ENCODE measurements around the gene APRT. TPM values are rescaled to one million over a fixed set of nuclear protein-coding genes. Genes with fewer than 3 reads are reported as not detected.

Gene APRT
- total and polyA plus RNA-seq, 2 of the 4 experiments (the other 2 are of a cell fraction) = 40.5 to 157 TPM

- TF ChIP-seq CTCF (conservative IDR thresholded peaks at IDR 0.05; ENCODE audit: low read depth, low read length) = peak; percentile 53
- TF ChIP-seq MXI1 (IDR thresholded peaks at IDR 0.05; ENCODE audit: borderline replicate concordance, low read depth, low read length) = peak; percentile 85; the same call in 1 of the 2 replicates
- TF ChIP-seq FOS (IDR thresholded peaks at IDR 0.05; ENCODE audit: low read depth, low read length) = no peak
Observed at GRCh38 chr16:88811769-88812512, at the start of gene APRT (continued).

GRCh38 chr16:88861359-88861758 lies 49.6 kb upstream of the APRT start:
- Histone ChIP-seq H2AFZ (replicated peaks; ENCODE audit: low read length, poor library complexity) (no peak overlapping the region), H3K9me1 (ENCODE audit: insufficient read depth, low read length) (no peaks in the 10 kb centered on the region), H2BK120ac (ENCODE audit: low read depth, low read length) (no peak overlapping the region), H4K20me1 (ENCODE audit: insufficient read depth, low read length) (no peaks in the 10 kb centered on the region; the same call in 1 of the 2 replicates), H3K9ac (ENCODE audit: low read depth, low read length) (no peak overlapping the region), H3K4me1 (ENCODE audit: control insufficient read depth, insufficient read depth, low read length) (peaks cover 3% of the 10 kb centered on the region; the same call in 1 of the 2 replicates), H3K4ac (ENCODE audit: low read depth, low read length) (no peak overlapping the region), H2BK20ac (ENCODE audit: low read depth, low read length) (no peak overlapping the region), H3K27ac (ENCODE audit: insufficient read depth, low read length) (no peak overlapping the region), H3K18ac (ENCODE audit: low read depth, low read length) (no peak overlapping the region), H2AK5ac (ENCODE audit: low read depth, low read length) (no peak overlapping the region), H3K36me3 (ENCODE audit: control insufficient read depth, insufficient read depth, low read length) (peaks cover 25% of the 10 kb centered on the region), H2BK15ac (ENCODE audit: low read depth, low read length) (no peak overlapping the region), H3K9me3 (ENCODE audit: control insufficient read depth, insufficient read depth, low read length) (no peaks in the 10 kb centered on the region), H2AK9ac (replicated peaks; ENCODE audit: low read depth, low read length, poor library complexity) (no peak overlapping the region), H3K23ac (ENCODE audit: low read depth, low read length) (no peak overlapping the region), H4K91ac (ENCODE audit: insufficient read depth, low read depth, low read length) (no peak overlapping the region), H2BK5ac (ENCODE audit: low read depth, low read length, poor library complexity, severe bottlenecking) (no peak overlapping the region), H3K79me1 (ENCODE audit: low read depth in 1 of 2, low read length in 2 of 2) (peaks cover 2 to 20% of the 10 kb centered on the region in 2 experiments; a peak in 3 of 4 replicates), H3K27me3 (ENCODE audit: control insufficient read depth, insufficient read depth, low read length) (no peaks in the 10 kb centered on the region), H3K56ac (ENCODE audit: extremely low read depth, insufficient read depth, low read length) (no peak overlapping the region), H4K8ac (ENCODE audit: low read depth in 2 of 2, low read length in 2 of 2) (no peak overlapping the region), H3K4me2 (ENCODE audit: low read depth, low read length) (no peak overlapping the region), H4K5ac (ENCODE audit: low read depth, low read length) (no peak overlapping the region), H3K4me3 (ENCODE audit: insufficient read depth, low read depth, low read length) (no peak overlapping the region), H3K14ac (replicated peaks; ENCODE audit: low read depth, low read length) (no peak overlapping the region)
- ChIA-PET CTCF (no interaction called here), POLR2A (ENCODE audit: unreplicated experiment) (no interaction called here)
- dilution Hi-C loops (cut with HindIII; ENCODE audit: low sequenced_read_pairs, unreplicated experiment) (no loop called here), intact Hi-C loops (cut with micrococcal nuclease) (no loop called here), in situ Hi-C loops (cut with MboI; ENCODE audit: low sequenced_read_pairs) (no loop called here)
- no peak for DNase-seq
- BruUV-seq (replicated peaks) = no TSS peak
- 100% methylated on average over 4 of the region's 19 CpGs; no CpG with 5 or more reads in 1 of the 2 experiments for WGBS, 2 experiments (ENCODE audit: extremely low coverage in 2 of 2, insufficient read length in 1 of 2)
- no peak for ATAC-seq (ENCODE audit: low read depth)
- TF ChIP-seq BHLHE40 (IDR thresholded peaks at IDR 0.05; ENCODE audit: low read depth, low read length) = no peak
- no peak for TF ChIP-seq MAZ (IDR thresholded peaks at IDR 0.05; ENCODE audit: borderline replicate concordance, low read depth, low read length)
- no peak for TF ChIP-seq POLR2A (IDR thresholded peaks at IDR 0.05; ENCODE audit: low read depth, low read length)
- no peak for TF ChIP-seq RFX5 (IDR thresholded peaks at IDR 0.05; ENCODE audit: low read depth, low read length)
- TF ChIP-seq MXI1 (IDR thresholded peaks at IDR 0.05; ENCODE audit: borderline replicate concordance, low read depth, low read length) = no peak
- no peak for TF ChIP-seq FOS (IDR thresholded peaks at IDR 0.05; ENCODE audit: low read depth, low read length)
- TF ChIP-seq CTCF (conservative IDR thresholded peaks at IDR 0.05; ENCODE audit: low read depth, low read length) = no peak
- no peak for TF ChIP-seq USF2 (IDR thresholded peaks at IDR 0.05; ENCODE audit: low read depth, low read length)
- no peak for TF ChIP-seq RCOR1 (IDR thresholded peaks at IDR 0.05; ENCODE audit: insufficient replicate concordance, low read length)
- TF ChIP-seq SMC3 (IDR thresholded peaks at IDR 0.05; ENCODE audit: low read depth, low read length) = no peak

Measured in IMR-90 (cell line).